HepG2 (cell line): Measurements from ENCODE around the gene OSBPL10. TPM values are rescaled to one million over a fixed set of nuclear protein-coding genes. Genes with fewer than 3 reads are reported as not detected.

Experiments used
- CENPT ChIP-seq: sonication (generic); formaldehyde crosslinking; IDR thresholded peaks from 2 replicates; pipeline ENCODE4 v1.8.0; 2022; ENCODE audit warnings: low read depth, mild to moderate bottlenecking, moderate library complexity, missing genetic modification reagents
- MEF2D ChIP-seq: sonication (generic); formaldehyde crosslinking; IDR thresholded peaks from 2 replicates; pipeline ENCODE4 v1.5.1; 2020; ENCODE audit warnings: mild to moderate bottlenecking, missing genetic modification reagents
- NFRKB ChIP-seq: fragments of 450-650 bp; IDR thresholded peaks from 2 replicates; pipeline ENCODE4 v1.6.1; 2017
- NR0B2 ChIP-seq: sonication (generic); formaldehyde crosslinking; IDR thresholded peaks from 2 replicates; pipeline ENCODE4 v1.4.0; 2020; ENCODE audit warnings: mild to moderate bottlenecking, missing genetic modification reagents
- RARA ChIP-seq: IDR thresholded peaks from 2 replicates; pipeline ENCODE4 v1.6.1; 2016; ENCODE audit warnings: missing genetic modification reagents, missing compliant biosample characterization
- RFX5 ChIP-seq: IDR thresholded peaks from 2 replicates; pipeline ENCODE4 v1.6.1; 2011; ENCODE audit warnings: low read depth, low read length, improper control_type of control experiment
- SPEN ChIP-seq: sonication (generic); formaldehyde crosslinking; IDR thresholded peaks from 2 replicates; pipeline ENCODE4 v1.5.1; 2020; ENCODE audit warnings: low read depth, mild to moderate bottlenecking, missing genetic modification reagents
- SRSF4 ChIP-seq: fragments of 200-400 bp; formaldehyde crosslinking; IDR thresholded peaks from one replicate; pipeline ENCODE4 v1.6.1; 2018; ENCODE audit warnings: mild to moderate bottlenecking, low read depth, low read length, moderate library complexity; ENCODE audit not compliant: poor library complexity, severe bottlenecking
- ZBTB43 ChIP-seq: sonication (generic); formaldehyde crosslinking; conservative IDR thresholded peaks from 2 replicates; pipeline ENCODE4 v1.4.0; 2020; ENCODE audit warnings: missing genetic modification reagents
- ZMAT3 ChIP-seq: sonication (generic); formaldehyde crosslinking; conservative IDR thresholded peaks from 2 replicates; pipeline ENCODE4 v1.7.0; 2021; ENCODE audit warnings: missing genetic modification reagents
- ZNF160 ChIP-seq: sonication (generic); formaldehyde crosslinking; IDR thresholded peaks from 2 replicates; pipeline ENCODE4 v1.8.0; 2022; ENCODE audit warnings: mild to moderate bottlenecking, inconsistent platforms, missing genetic modification reagents
- ZNF235 ChIP-seq: sonication (generic); formaldehyde crosslinking; IDR thresholded peaks from 2 replicates; pipeline ENCODE4 v1.8.1; 2023; ENCODE audit warnings: mild to moderate bottlenecking, missing genetic modification reagents, borderline replicate concordance
- ZNF280B ChIP-seq: sonication (generic); formaldehyde crosslinking; IDR thresholded peaks from 2 replicates; pipeline ENCODE4 v1.5.0; 2020; ENCODE audit warnings: missing genetic modification reagents, mild to moderate bottlenecking, borderline replicate concordance
- ZNF430 ChIP-seq: sonication (generic); formaldehyde crosslinking; IDR thresholded peaks from 2 replicates; pipeline ENCODE4 v1.9.0; 2021; ENCODE audit warnings: mild to moderate bottlenecking, missing genetic modification reagents
- ZNF549 ChIP-seq: sonication (generic); formaldehyde crosslinking; IDR thresholded peaks from 2 replicates; pipeline ENCODE4 v1.5.0; 2020; ENCODE audit warnings: missing genetic modification reagents
- ZNF709 ChIP-seq: sonication (generic); formaldehyde crosslinking; IDR thresholded peaks from 2 replicates; pipeline ENCODE4 v1.5.0; 2020; ENCODE audit warnings: mild to moderate bottlenecking, missing genetic modification reagents
- ZNF784 ChIP-seq: sonication (generic); formaldehyde crosslinking; IDR thresholded peaks from 2 replicates; pipeline ENCODE4 v1.5.1; 2020; ENCODE audit warnings: missing genetic modification reagents, mild to moderate bottlenecking, borderline replicate concordance
- ZNF850 ChIP-seq: sonication (generic); formaldehyde crosslinking; conservative IDR thresholded peaks from 2 replicates; pipeline ENCODE4 v1.9.0; 2021; ENCODE audit warnings: mild to moderate bottlenecking, missing genetic modification reagents
- polyA plus RNA-seq, 8 experiments: library from polyadenylated mRNA; depleted of rRNA in 3 of 8; stranded (reverse) in 7 of 8; unstranded in 1 of 8; fragments of >200 nt; fragmentation: Illumina TruSeq in 4 of 8; extraction: Trizol in 4 of 8; gene quantifications; 2 replicates each; pipeline versions ENCODE4 v1.2.1 to v1.2.3, GENCODE V29; 2011 to 2016; ENCODE audit warnings: low read depth in 4 of 8, missing spikeins in 1 of 8, mixed read lengths in 1 of 8; ENCODE audit not compliant: insufficient read depth in 1 of 8
- total RNA-seq, 5 experiments: library from RNA; depleted of rRNA; stranded (reverse); fragments of >200 nt; fragmentation: Illumina TruSeq; extraction: Trizol; gene quantifications; 2 replicates each; pipeline ENCODE4 v1.2.3, GENCODE V29; 2016; ENCODE audit warnings: low read depth in 1 of 5
- TF ChIP-seq, protein P1 (sequence below): sonication (generic); formaldehyde crosslinking; IDR thresholded peaks from 2 replicates; pipeline ENCODE4 v1.8.1; 2023; ENCODE audit warnings: mild to moderate bottlenecking, missing genetic modification reagents
- TF ChIP-seq, protein P2 (sequence below), 2 experiments: sonication (generic) in 1 of 2; formaldehyde crosslinking in 1 of 2; IDR thresholded peaks; 2 replicates each; pipeline versions ENCODE4 v1.4.0 to v1.6.1; 2018 to 2020; ENCODE audit warnings: missing genetic modification reagents in 2 of 2, borderline replicate concordance in 1 of 2, low read depth in 1 of 2, mild to moderate bottlenecking in 1 of 2, missing biosample characterization in 1 of 2

Gene OSBPL10
- total and polyA plus RNA-seq, 2 of the 13 experiments (the other 11 are each of a cell fraction or from before 2014, with no cell fraction given) = 10.3 to 28.6 TPM

- TF ChIP-seq SPEN (0 out of 2 replicates have a peak, but pooled peaks have one; percentile 4), CENPT (0 out of 2 replicates have a peak, but pooled peaks have one; percentile 14), ZNF784 (CRISPR knock-in tag) (no peak; the same call in 1 of the 2 replicates), ZNF850 (CRISPR knock-in tag) (no peak), ZBTB43 (CRISPR knock-in tag) (no peak), ZNF709 (CRISPR knock-in tag) (peak; percentile 49; the same call in 1 of the 2 replicates), RFX5 (no peak), ZNF549 (CRISPR knock-in tag) (no peak), ZNF160 (CRISPR knock-in tag) (peak; percentile 13; the same call in 1 of the 2 replicates), SRSF4 (no peak), NR0B2 (no peak), MEF2D (CRISPR knock-in tag) (no peak), ZNF430 (CRISPR knock-in tag) (no peak), ZNF235 (CRISPR knock-in tag) (no peak), ZMAT3 (CRISPR knock-in tag) (no peak), RARA (CRISPR knock-in tag) (no peak), NFRKB (no peak), ZNF280B (CRISPR knock-in tag) (no peak)
- TF ChIP-seq, protein P1, sequence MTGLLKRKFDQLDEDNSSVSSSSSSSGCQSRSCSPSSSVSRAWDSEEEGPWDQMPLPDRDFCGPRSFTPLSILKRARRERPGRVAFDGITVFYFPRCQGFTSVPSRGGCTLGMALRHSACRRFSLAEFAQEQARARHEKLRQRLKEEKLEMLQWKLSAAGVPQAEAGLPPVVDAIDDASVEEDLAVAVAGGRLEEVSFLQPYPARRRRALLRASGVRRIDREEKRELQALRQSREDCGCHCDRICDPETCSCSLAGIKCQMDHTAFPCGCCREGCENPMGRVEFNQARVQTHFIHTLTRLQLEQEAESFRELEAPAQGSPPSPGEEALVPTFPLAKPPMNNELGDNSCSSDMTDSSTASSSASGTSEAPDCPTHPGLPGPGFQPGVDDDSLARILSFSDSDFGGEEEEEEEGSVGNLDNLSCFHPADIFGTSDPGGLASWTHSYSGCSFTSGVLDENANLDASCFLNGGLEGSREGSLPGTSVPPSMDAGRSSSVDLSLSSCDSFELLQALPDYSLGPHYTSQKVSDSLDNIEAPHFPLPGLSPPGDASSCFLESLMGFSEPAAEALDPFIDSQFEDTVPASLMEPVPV (CRISPR knock-in tag) = peak; percentile 65; the same call in 1 of the 2 replicates
- TF ChIP-seq, protein P2, sequence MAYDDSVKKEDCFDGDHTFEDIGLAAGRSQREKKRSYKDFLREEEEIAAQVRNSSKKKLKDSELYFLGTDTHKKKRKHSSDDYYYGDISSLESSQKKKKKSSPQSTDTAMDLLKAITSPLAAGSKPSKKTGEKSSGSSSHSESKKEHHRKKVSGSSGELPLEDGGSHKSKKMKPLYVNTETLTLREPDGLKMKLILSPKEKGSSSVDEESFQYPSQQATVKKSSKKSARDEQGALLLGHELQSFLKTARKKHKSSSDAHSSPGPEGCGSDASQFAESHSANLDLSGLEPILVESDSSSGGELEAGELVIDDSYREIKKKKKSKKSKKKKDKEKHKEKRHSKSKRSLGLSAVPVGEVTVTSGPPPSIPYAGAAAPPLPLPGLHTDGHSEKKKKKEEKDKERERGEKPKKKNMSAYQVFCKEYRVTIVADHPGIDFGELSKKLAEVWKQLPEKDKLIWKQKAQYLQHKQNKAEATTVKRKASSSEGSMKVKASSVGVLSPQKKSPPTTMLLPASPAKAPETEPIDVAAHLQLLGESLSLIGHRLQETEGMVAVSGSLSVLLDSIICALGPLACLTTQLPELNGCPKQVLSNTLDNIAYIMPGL (CRISPR knock-in tag; IDR thresholded peaks at IDR 0.05; ENCODE audit: borderline replicate concordance in 1 of 2, low read depth in 1 of 2) = 0 out of 4 replicates have a peak, but pooled peaks of 1 of the 2 experiments have one; percentile 42
Observed at GRCh38 chr3:31981206-31982181, at the start of gene OSBPL10, which contains the start of gene ZNF860 (continued).
